OCI-LY7 (cell line): ENCODE measurements around the gene CARD14.

Experiments
- EZH2phosphoT487 ChIP-seq: fragments of 200-600 bp; sonication (generic); IDR thresholded peaks from 2 replicates; pipeline ENCODE4 v1.6.1; 2018; ENCODE audit warnings: low read depth, borderline replicate concordance, mild to moderate bottlenecking, mixed run types, antibody characterized with exemption, low read length, moderate library complexity, mixed read lengths
- TF ChIP-seq, protein P1 (sequence below): fragments of 200-600 bp; sonication (generic); conservative IDR thresholded peaks from 2 replicates; pipeline ENCODE4 v1.5.1; 2014; ENCODE audit warnings: mild to moderate bottlenecking, antibody characterized with exemption, low read length, moderate library complexity, mixed read lengths

DNA sequence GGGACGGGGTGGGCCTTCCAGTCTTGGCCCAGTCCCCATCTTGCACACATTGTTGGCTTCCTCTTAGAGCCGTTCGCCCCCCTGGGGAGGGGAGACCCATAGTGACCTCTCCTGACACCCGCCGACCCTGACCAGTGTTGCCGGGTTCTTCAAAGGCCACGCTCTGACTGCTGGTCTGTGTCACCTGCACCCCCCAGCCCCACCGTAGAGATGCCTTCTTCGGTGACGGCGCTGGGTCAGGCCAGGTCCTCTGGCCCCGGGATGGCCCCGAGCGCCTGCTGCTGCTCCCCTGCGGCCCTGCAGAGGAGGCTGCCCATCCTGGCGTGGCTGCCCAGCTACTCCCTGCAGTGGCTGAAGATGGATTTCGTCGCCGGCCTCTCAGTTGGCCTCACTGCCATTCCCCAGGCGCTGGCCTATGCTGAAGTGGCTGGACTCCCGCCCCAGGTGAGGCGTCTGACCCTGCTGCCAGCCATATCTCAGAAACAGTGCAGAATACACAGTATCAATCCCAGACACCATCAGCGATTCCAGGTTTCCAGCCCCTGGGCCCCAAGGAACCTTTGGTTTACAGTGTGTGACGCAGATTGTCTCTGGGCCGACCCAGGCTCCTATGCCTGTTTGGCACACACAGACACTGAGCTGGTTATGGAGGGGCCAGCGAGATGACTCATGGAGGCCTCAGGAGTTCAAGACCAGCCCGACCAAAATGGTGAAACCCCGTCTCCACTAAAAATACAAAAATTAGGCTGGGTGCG is 51.7 kb downstream of the CARD14 start:
- TF ChIP-seq, protein P1, sequence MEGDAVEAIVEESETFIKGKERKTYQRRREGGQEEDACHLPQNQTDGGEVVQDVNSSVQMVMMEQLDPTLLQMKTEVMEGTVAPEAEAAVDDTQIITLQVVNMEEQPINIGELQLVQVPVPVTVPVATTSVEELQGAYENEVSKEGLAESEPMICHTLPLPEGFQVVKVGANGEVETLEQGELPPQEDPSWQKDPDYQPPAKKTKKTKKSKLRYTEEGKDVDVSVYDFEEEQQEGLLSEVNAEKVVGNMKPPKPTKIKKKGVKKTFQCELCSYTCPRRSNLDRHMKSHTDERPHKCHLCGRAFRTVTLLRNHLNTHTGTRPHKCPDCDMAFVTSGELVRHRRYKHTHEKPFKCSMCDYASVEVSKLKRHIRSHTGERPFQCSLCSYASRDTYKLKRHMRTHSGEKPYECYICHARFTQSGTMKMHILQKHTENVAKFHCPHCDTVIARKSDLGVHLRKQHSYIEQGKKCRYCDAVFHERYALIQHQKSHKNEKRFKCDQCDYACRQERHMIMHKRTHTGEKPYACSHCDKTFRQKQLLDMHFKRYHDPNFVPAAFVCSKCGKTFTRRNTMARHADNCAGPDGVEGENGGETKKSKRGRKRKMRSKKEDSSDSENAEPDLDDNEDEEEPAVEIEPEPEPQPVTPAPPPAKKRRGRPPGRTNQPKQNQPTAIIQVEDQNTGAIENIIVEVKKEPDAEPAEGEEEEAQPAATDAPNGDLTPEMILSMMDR, result no peak
- TF ChIP-seq EZH2phosphoT487, result no peak
